ENCODE data around the gene ZNF483. TPM values are rescaled to one million over a fixed set of nuclear protein-coding genes. Genes with fewer than 3 reads are reported as not detected.

Gene ZNF483
- total RNA-seq, 1 donor from 2014 or later, result 2.5 TPM

DNA sequence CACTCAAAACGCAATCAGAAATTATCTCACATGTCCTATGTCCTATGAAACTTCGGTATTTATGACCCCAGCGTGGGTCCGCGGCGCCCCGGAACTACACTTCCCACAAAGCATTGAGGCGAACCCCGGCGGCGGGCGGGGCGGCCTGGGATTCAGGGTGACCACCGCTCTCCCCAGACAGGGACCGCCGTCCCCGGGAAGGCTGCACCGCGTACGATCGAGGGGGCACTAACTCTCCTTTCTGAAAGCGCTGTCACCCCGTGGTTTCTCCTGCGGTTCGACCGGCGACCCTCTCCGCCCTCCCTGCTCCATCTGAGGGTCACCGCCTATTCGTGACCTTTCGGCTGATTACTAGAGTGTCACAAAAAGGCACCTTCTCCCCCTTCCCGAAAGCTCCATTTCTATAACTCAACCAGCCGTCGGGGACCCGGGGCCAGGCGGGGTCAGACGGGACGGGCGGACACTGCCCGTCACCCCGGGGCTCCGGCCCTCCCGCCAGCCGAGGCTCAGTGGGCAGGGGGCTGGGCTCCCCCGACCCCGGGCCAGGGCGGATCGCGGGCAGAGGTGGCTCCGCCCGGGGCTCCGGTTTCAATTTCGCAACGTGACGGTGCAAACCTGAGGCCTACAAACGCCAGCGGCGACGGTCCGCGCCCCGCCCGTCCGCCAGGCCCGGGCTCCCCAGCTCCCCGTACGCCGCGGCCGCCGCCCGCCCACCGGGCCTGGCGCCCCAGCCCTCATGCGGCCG, 42.1 kb upstream of the ZNF483 start:
- TF ChIP-seq, protein P1, sequence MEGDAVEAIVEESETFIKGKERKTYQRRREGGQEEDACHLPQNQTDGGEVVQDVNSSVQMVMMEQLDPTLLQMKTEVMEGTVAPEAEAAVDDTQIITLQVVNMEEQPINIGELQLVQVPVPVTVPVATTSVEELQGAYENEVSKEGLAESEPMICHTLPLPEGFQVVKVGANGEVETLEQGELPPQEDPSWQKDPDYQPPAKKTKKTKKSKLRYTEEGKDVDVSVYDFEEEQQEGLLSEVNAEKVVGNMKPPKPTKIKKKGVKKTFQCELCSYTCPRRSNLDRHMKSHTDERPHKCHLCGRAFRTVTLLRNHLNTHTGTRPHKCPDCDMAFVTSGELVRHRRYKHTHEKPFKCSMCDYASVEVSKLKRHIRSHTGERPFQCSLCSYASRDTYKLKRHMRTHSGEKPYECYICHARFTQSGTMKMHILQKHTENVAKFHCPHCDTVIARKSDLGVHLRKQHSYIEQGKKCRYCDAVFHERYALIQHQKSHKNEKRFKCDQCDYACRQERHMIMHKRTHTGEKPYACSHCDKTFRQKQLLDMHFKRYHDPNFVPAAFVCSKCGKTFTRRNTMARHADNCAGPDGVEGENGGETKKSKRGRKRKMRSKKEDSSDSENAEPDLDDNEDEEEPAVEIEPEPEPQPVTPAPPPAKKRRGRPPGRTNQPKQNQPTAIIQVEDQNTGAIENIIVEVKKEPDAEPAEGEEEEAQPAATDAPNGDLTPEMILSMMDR (IDR thresholded peaks at IDR 0.05; ENCODE audit: insufficient read depth, low read depth, low read length), result no peak
- TF ChIP-seq EZH2 (IDR thresholded peaks at IDR 0.05; ENCODE audit: insufficient read depth, low read length), result no peak
- Mint-ChIP-seq H3K4me3 (ENCODE audit: unreplicated experiment) (peak overlapping the region; percentile 92), H3K36me3 (ENCODE audit: low read depth, unreplicated experiment) (no peaks in the 10 kb centered on the region), H3K4me1 (ENCODE audit: low read depth, unreplicated experiment) (peaks cover 12% of the 10 kb centered on the region), H3K27me3 (ENCODE audit: low read depth, unreplicated experiment) (peaks cover 5% of the 10 kb centered on the region), H3K27ac (ENCODE audit: unreplicated experiment) (peak overlapping the region; percentile 41), H3K9me3 (ENCODE audit: unreplicated experiment) (peaks cover 3% of the 10 kb centered on the region)
- H4K20me1 ChIP-seq (ENCODE audit: insufficient read depth, low read length), result peaks cover 39% of the 10 kb centered on the region
- H2AFZ ChIP-seq (ENCODE audit: low read depth, low read length), result peak overlapping the region; percentile 76
- peak overlapping the region; percentile 78 for H3K27ac ChIP-seq (ENCODE audit: low read depth, low read length)
- DNase-seq (ENCODE audit: low read depth) (peak; percentile 51), FAIRE-seq (no peak)
- peak overlapping the region; percentile 94 for H3K9ac ChIP-seq (ENCODE audit: low read length)
- no peaks in the 10 kb centered on the region for H3K9me3 ChIP-seq (ENCODE audit: insufficient read depth, low read depth, low read length)
- peaks cover 53% of the 10 kb centered on the region for H3K79me2 ChIP-seq (ENCODE audit: insufficient read depth, low read length)
- no peaks in the 10 kb centered on the region for H3K36me3 ChIP-seq (ENCODE audit: insufficient read depth, low read length)
- H3K4me3 ChIP-seq (ENCODE audit: insufficient read depth, low read depth, low read length), result peak overlapping the region; percentile 87
- no peaks in the 10 kb centered on the region for H3K27me3 ChIP-seq (ENCODE audit: insufficient read depth, low read length)
- H3K4me1 ChIP-seq (ENCODE audit: insufficient read depth, low read length), result peaks cover 4% of the 10 kb centered on the region
- H3K4me2 ChIP-seq (ENCODE audit: low read length), result peak overlapping the region; percentile 80

DNA sequence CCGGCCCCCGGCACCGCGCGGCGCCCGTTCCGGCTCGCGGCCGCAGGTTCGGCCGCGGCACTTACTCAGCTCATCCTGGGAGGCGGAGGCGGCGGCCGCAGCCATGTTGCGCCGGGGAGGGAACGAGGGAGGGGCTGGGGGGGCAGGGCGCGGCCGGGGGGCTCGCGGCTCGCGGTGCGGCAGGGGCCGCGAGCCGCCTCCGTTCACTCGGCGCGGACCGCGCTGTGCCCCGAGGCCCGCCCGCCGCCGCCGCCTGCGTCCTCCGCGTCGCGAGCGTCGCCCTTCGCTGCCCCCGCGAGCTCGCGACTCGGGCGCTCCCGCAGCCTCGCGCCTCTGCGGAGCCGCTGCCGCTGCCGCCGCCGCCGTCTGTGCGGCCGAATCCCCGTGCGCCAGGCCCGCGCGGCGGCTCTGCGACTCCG, 41.5 kb upstream of the ZNF483 start:
- H2AFZ ChIP-seq (ENCODE audit: low read depth, low read length), result no peak overlapping the region
- H3K27ac Mint-ChIP-seq (ENCODE audit: unreplicated experiment), result no peak overlapping the region
- H4K20me1 ChIP-seq (ENCODE audit: insufficient read depth, low read length), result peaks cover 33% of the 10 kb centered on the region
- H3K79me2 ChIP-seq (ENCODE audit: insufficient read depth, low read length), result peaks cover 47% of the 10 kb centered on the region
- no peaks in the 10 kb centered on the region for H3K36me3 ChIP-seq (ENCODE audit: insufficient read depth, low read length)
- H3K4me1 ChIP-seq (ENCODE audit: insufficient read depth, low read length), result peaks cover 4% of the 10 kb centered on the region
- H3K4me2 ChIP-seq (ENCODE audit: low read length), result peak overlapping the region; percentile 80
- H3K27me3 ChIP-seq (ENCODE audit: insufficient read depth, low read length), result no peaks in the 10 kb centered on the region
- TF ChIP-seq, protein P1 (IDR thresholded peaks at IDR 0.05; ENCODE audit: insufficient read depth, low read depth, low read length), result no peak
- no peak for TF ChIP-seq EZH2 (IDR thresholded peaks at IDR 0.05; ENCODE audit: insufficient read depth, low read length)
- no peak overlapping the region for H3K4me3 Mint-ChIP-seq (ENCODE audit: unreplicated experiment)
- peaks cover 6% of the 10 kb centered on the region for H3K27me3 Mint-ChIP-seq (ENCODE audit: low read depth, unreplicated experiment)
- DNase-seq (ENCODE audit: low read depth) (no peak), FAIRE-seq (no peak)
- peaks cover 12% of the 10 kb centered on the region for H3K4me1 Mint-ChIP-seq (ENCODE audit: low read depth, unreplicated experiment)
- H3K36me3 Mint-ChIP-seq (ENCODE audit: low read depth, unreplicated experiment), result no peaks in the 10 kb centered on the region
- peak overlapping the region; percentile 81 for H3K27ac ChIP-seq (ENCODE audit: low read depth, low read length)
- H3K4me3 ChIP-seq (ENCODE audit: insufficient read depth, low read depth, low read length), result peak overlapping the region; percentile 87
- H3K9me3 ChIP-seq (ENCODE audit: insufficient read depth, low read depth, low read length), result no peaks in the 10 kb centered on the region
- H3K9me3 Mint-ChIP-seq (ENCODE audit: unreplicated experiment), result peaks cover 4% of the 10 kb centered on the region
- H3K9ac ChIP-seq (ENCODE audit: low read length), result peak overlapping the region; percentile 94
